AG04450 (cell line): ENCODE results near the gene OPN1MW3. TPM values are rescaled to one million over a fixed set of nuclear protein-coding genes. Genes with fewer than 3 reads are reported as not detected.

Experiments used
- CTCF ChIA-PET: fragments of 300-600, 350-600 bp; formaldehyde crosslinking; extraction: SDS; loops from one replicate; lab custom pipeline; 2022; ENCODE audit warnings: antibody characterized with exemption, inconsistent platforms; lab: Charles Lee
- POLR2A ChIA-PET: fragments of 350-600 bp; formaldehyde crosslinking; extraction: SDS; loops from one replicate; lab custom pipeline; 2021; ENCODE audit warnings: antibody characterized with exemption, inconsistent platforms; lab: Yijun Ruan, JAX
- DNase-seq: peaks from one replicate; pipeline ENCODE4 v3.0.0-alpha.2; 2011; ENCODE audit warnings: low read depth, low spot score
- H3K27ac ChIP-seq: one replicate; pipeline ENCODE4 v1.5.1; 2012; ENCODE audit warnings: low read depth, low read length, control low read depth
- H3K27me3 ChIP-seq: one replicate; pipeline ENCODE4 v1.6.0; 2012; ENCODE audit warnings: low read length; ENCODE audit not compliant: control insufficient read depth, insufficient read depth
- H3K4me3 ChIP-seq: 2 replicates; pipeline ENCODE4 v1.5.1; 2011; ENCODE audit warnings: mild to moderate bottlenecking, low read depth, low read length, control low read depth
- H3K9me3 ChIP-seq: 2 replicates; pipeline ENCODE4 v1.5.1; 2012; ENCODE audit warnings: low read length; ENCODE audit not compliant: control insufficient read depth, insufficient read depth
- polyA plus RNA-seq: library from polyadenylated mRNA; depleted of rRNA; stranded (reverse); fragments of >200 nt; gene quantifications from 2 replicates; pipeline ENCODE4 v1.2.3, GENCODE V29; 2011
- TF ChIP-seq, protein P1 (sequence below): IDR thresholded peaks from 2 replicates; pipeline ENCODE4 v1.5.1; 2011; ENCODE audit warnings: low read depth, low read length, control low read depth, inconsistent platforms

Gene OPN1MW3
- polyA plus RNA-seq, 1 experiment: not detected

DNA sequence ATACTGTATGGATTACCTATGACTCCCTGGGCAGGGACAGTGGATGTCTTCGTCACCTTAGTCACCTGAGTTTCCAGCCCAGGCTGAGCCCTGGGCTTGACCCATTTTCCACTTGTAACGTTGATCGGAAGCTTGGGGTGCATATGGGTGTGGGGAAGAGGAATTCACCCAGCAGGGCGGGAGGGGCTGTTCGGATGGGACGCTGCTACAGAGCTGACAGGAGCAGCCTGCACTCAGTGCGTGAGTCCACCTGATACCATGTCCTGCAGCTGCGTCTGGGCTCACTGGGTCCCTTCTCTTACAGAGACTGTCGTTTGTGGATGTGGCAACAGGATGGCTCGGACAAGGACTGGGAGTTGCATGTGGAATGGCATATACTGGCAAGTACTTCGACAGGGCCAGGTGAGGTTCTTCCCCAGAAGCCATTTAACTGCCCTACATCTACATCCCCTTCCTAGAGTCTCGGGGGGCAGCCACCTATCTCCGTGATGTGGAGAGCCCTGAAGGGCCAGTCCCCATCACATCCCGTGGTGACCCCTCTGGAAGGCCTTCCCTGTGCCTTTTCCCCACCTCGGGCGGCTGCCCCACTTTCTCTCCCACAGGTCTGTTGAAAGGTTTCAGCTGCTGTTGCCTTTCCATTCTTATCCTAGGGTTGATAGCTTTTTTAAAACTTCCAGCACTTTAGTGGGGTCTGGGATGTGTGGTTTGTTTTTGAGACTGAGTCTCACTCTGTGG lies 51.8 kb downstream of the OPN1MW3 start:
- H3K27ac ChIP-seq: no peak overlapping the region
- CTCF ChIA-PET: interaction anchor here (1.1 to 2.1 kb wide), 3 partner anchors 9 to 1367 kb away, joined by 3 to 12 read pairs (median 3); no protein-coding TSS in a partner anchor

GRCh38 chrX:154310616-154311536 lies 53.5 kb downstream of the OPN1MW3 start:
- Histone ChIP-seq H3K4me3 (no peak overlapping the region), H3K9me3 (no peaks in the 10 kb centered on the region), H3K27me3 (no peaks in the 10 kb centered on the region), H3K27ac (no peak overlapping the region)
- DNase-seq: no peak
- ChIA-PET CTCF (no interaction called here), POLR2A (no interaction called here)
- TF ChIP-seq, protein P1, sequence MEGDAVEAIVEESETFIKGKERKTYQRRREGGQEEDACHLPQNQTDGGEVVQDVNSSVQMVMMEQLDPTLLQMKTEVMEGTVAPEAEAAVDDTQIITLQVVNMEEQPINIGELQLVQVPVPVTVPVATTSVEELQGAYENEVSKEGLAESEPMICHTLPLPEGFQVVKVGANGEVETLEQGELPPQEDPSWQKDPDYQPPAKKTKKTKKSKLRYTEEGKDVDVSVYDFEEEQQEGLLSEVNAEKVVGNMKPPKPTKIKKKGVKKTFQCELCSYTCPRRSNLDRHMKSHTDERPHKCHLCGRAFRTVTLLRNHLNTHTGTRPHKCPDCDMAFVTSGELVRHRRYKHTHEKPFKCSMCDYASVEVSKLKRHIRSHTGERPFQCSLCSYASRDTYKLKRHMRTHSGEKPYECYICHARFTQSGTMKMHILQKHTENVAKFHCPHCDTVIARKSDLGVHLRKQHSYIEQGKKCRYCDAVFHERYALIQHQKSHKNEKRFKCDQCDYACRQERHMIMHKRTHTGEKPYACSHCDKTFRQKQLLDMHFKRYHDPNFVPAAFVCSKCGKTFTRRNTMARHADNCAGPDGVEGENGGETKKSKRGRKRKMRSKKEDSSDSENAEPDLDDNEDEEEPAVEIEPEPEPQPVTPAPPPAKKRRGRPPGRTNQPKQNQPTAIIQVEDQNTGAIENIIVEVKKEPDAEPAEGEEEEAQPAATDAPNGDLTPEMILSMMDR: no peak

More for the DNA sequence above, 51.8 kb downstream of the OPN1MW3 start:
- Histone ChIP-seq H3K9me3 (no peaks in the 10 kb centered on the region), H3K27me3 (no peaks in the 10 kb centered on the region), H3K4me3 (no peak overlapping the region)
- no peak for DNase-seq
- TF ChIP-seq, protein P1: no peak
- POLR2A ChIA-PET: no interaction called here

- Histone ChIP-seq H3K9me3 (no peaks in the 10 kb centered on the region), H3K4me3 (no peak overlapping the region), H3K27me3 (no peaks in the 10 kb centered on the region), H3K27ac (no peak overlapping the region)
- CTCF ChIA-PET: interaction anchor here (0.6 kb wide), 1 partner anchor 12 kb away, joined by 4 read pairs; no protein-coding TSS in a partner anchor
- POLR2A ChIA-PET: no interaction called here
- TF ChIP-seq, protein P1: no peak
- DNase-seq: no peak
Measured at GRCh38 chrX:154312116-154312515, 54.7 kb downstream of the OPN1MW3 start.

- no peak overlapping the region for H3K4me3 ChIP-seq
- no peaks in the 10 kb centered on the region for H3K27me3 ChIP-seq
- ChIA-PET CTCF (interaction anchor here (0.6 kb wide), 1 partner anchor 176 kb away, joined by 3 read pairs; no protein-coding TSS in a partner anchor), POLR2A (no interaction called here)
- TF ChIP-seq, protein P1: no peak
- no peak for DNase-seq
- no peak overlapping the region for H3K27ac ChIP-seq
- H3K9me3 ChIP-seq: no peaks in the 10 kb centered on the region
Measured at GRCh38 chrX:154313147-154313546, 55.8 kb downstream of the OPN1MW3 start.
